GM06990 (cell line): Measurements from ENCODE around the gene TUT1.
A peak's percentile ranks its signal among the peaks of the same experiment; 100 is the strongest.
"Not testable (repeated sequence)": the region's sequence is repeated elsewhere in the genome, so short reads cannot be mapped to it uniquely, and the experiment has no call there.

ENCODE experiments used
- DNase-seq: peaks from one replicate; pipeline ENCODE4 v3.0.0-alpha.2; 2011; ENCODE audit not compliant: insufficient read length; ENCODE audit errors: extremely low read depth
- H3K27me3 ChIP-seq: replicated peaks from 2 replicates; pipeline ENCODE4 v1.6.0; 2011; ENCODE audit warnings: low read length; ENCODE audit not compliant: control insufficient read depth, insufficient read depth
- H3K36me3 ChIP-seq: 2 replicates; pipeline ENCODE4 v1.5.1; 2011; ENCODE audit warnings: low read length; ENCODE audit not compliant: control insufficient read depth, insufficient read depth
- H3K4me3 ChIP-seq: replicated peaks from 2 replicates; pipeline ENCODE4 v1.5.1; 2011; ENCODE audit warnings: low read depth, mild to moderate bottlenecking, control low read depth, low read length
- CTCF ChIP-seq: IDR thresholded peaks from 2 replicates; pipeline ENCODE4 v1.5.1; 2011; ENCODE audit warnings: low read length, control low read depth, mild to moderate bottlenecking, inconsistent platforms; ENCODE audit not compliant: insufficient read depth, poor library complexity, severe bottlenecking

Gene TUT1

GRCh38 chr11:62573006-62573591 lies 18.2 kb downstream of the TUT1 start:
- no peak for DNase-seq
- TF ChIP-seq CTCF, result no peak
- Histone ChIP-seq H3K4me3 (peak overlapping the region; percentile 85), H3K36me3 (peaks cover 24% of the 10 kb centered on the region), H3K27me3 (no peaks in the 10 kb centered on the region)

GRCh38 chr11:62572431-62572830 lies 18.9 kb downstream of the TUT1 start:
- Histone ChIP-seq H3K27me3 (no peaks in the 10 kb centered on the region), H3K4me3 (peak overlapping the region; percentile 85), H3K36me3 (peaks cover 24% of the 10 kb centered on the region)
- no peak for DNase-seq
- no peak for TF ChIP-seq CTCF

GRCh38 chr11:62571493-62571892 lies 19.8 kb downstream of the TUT1 start:
- Histone ChIP-seq H3K36me3 (peaks cover 24% of the 10 kb centered on the region), H3K4me3 (peak overlapping the region; percentile 85; the same call in 1 of the 2 replicates)
- not testable (repeated sequence) for DNase-seq, H3K27me3 ChIP-seq

- H3K4me3 ChIP-seq, result not testable (repeated sequence)
Observed at GRCh38 chr11:62570903-62571302, 20.4 kb downstream of the TUT1 start.

GRCh38 chr11:62569611-62570010 lies 21.7 kb downstream of the TUT1 start:
- TF ChIP-seq CTCF, result no peak
- no peak for DNase-seq
- H3K4me3 ChIP-seq, result no peak overlapping the region
- peaks cover 31% of the 10 kb centered on the region for H3K36me3 ChIP-seq
- no peaks in the 10 kb centered on the region for H3K27me3 ChIP-seq

More at GRCh38 chr11:62570903-62571302, 20.4 kb downstream of the TUT1 start:
- peaks cover 28% of the 10 kb centered on the region for H3K36me3 ChIP-seq
- DNase-seq, H3K27me3 ChIP-seq: not testable (repeated sequence)

- Histone ChIP-seq H3K36me3 (peaks cover 34% of the 10 kb centered on the region), H3K27me3 (no peaks in the 10 kb centered on the region), H3K4me3 (no peak overlapping the region)
- no peak for TF ChIP-seq CTCF
- no peak for DNase-seq
Observed at GRCh38 chr11:62567018-62567633, 24.2 kb downstream of the TUT1 start.
